ENCODE data around the gene KCNQ5. TPM values are rescaled to one million over a fixed set of nuclear protein-coding genes. Genes with fewer than 3 reads are reported as not detected.

The KCNQ5 gene
- total and polyA plus RNA-seq, 2 of the 8 experiments (the other 6 are each of a cell fraction or from before 2014, with no cell fraction given): 0.83 to 1.2 TPM

DNA sequence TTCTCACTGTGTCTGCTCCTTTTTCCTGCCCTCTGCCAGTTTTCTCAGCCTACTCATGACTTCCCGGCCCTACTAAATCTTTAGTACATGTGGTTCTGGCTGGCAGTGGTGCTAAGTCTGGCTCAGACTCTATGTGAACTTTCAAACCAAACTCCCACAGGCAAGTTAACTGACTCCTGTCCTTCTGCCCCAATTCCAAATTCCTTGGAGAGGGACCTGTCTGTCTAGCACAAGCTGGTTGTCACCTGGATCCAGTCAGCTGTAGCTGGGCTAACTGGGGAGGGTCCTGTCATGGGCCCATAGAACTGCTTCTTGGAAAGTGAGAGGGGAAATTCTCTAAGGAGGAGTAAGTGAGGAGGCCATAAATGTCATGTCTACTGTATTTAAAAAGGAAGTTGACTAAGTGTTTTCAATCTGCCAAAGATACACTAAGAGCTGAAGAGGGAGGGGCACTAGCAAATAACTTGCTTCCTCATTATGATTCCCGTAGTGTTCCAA lies 240.1 kb downstream of the KCNQ5 start:
- Histone ChIP-seq H4K5ac (ENCODE audit: insufficient read length, low read depth, low read length) (no peak overlapping the region), H4K20me1 (replicated peaks in 1 of 2; ENCODE audit: control insufficient read depth in 1 of 2, insufficient read depth in 2 of 2, low read length in 2 of 2) (no peaks in the 10 kb centered on the region), H3K79me1 (ENCODE audit: low read depth, low read length) (no peaks in the 10 kb centered on the region), H2BK120ac (replicated peaks; ENCODE audit: low read depth, low read length) (no peak overlapping the region), H2BK20ac (ENCODE audit: low read length) (no peak overlapping the region), H2BK12ac (ENCODE audit: low read depth, low read length) (no peak overlapping the region), H2BK15ac (ENCODE audit: low read length) (no peak overlapping the region), H2AK5ac (ENCODE audit: low read depth, low read length) (no peak overlapping the region), H4K91ac (replicated peaks; ENCODE audit: insufficient read length, low read length) (no peak overlapping the region), H3K4ac (replicated peaks; ENCODE audit: insufficient read length, low read depth, low read length) (no peak overlapping the region), H3K27me3 (replicated peaks in 1 of 4; ENCODE audit: control insufficient read depth in 3 of 4, extremely low read depth in 1 of 4, insufficient read depth in 3 of 4, low read length in 3 of 4) (no peaks in the 10 kb centered on the region), H3K56ac (replicated peaks; ENCODE audit: insufficient read length, low read depth, low read length) (no peak overlapping the region), H3K9me3 (ENCODE audit: insufficient read depth in 2 of 2, low read depth in 1 of 2, low read length in 1 of 2) (no peaks in the 10 kb centered on the region), H3K4me1 (replicated peaks in 1 of 4; ENCODE audit: control insufficient read depth in 3 of 4, insufficient read depth in 4 of 4, low read length in 3 of 4) (0 out of 7 replicates have a peak, but pooled peaks cover 0 to 3% (median 0%) of the 10 kb centered on the region in 4 experiments), H3K23me2 (ENCODE audit: low read depth, low read length) (no peaks in the 10 kb centered on the region), H3K23ac (ENCODE audit: insufficient read length) (no peak overlapping the region), H4K8ac (ENCODE audit: extremely low read depth, insufficient read depth, low read length) (no peak overlapping the region), H3K4me2 (ENCODE audit: insufficient read depth in 1 of 2, low read depth in 2 of 2, low read length in 2 of 2) (no peak overlapping the region), H3K36me3 (ENCODE audit: control insufficient read depth in 2 of 4, insufficient read depth in 4 of 4, low read length in 3 of 4) (no peaks in the 10 kb centered on the region), H2AFZ (ENCODE audit: low read length) (no peak overlapping the region), H3K27ac (ENCODE audit: low read depth, low read length) (no peak overlapping the region), H3K18ac (ENCODE audit: extremely low read depth, low read length) (no peak overlapping the region), H2BK5ac (ENCODE audit: low read depth, low read length) (no peak overlapping the region), H3K79me2 (ENCODE audit: control insufficient read depth in 1 of 2, insufficient read depth in 2 of 2, low read length in 2 of 2) (no peaks in the 10 kb centered on the region), H3K9ac (replicated peaks in 1 of 4; ENCODE audit: extremely low read depth in 1 of 4, low read depth in 3 of 4, low read length in 3 of 4) (no peak overlapping the region), H3K4me3 (ENCODE audit: extremely low read depth in 1 of 4, insufficient read depth in 2 of 4, low read depth in 3 of 4, low read length in 4 of 4) (no peak overlapping the region), H3K14ac (ENCODE audit: insufficient read length) (no peak overlapping the region)
- CTCF ChIA-PET (ENCODE audit: partially characterized antibody): interaction anchor here (1.3 kb wide), 1 partner anchor 18 kb away, joined by 4 read pairs; no protein-coding TSS in a partner anchor
- DNase-seq (ENCODE audit: low read depth in 1 of 2, low spot score in 2 of 2) (no peak), FAIRE-seq (no peak)
- POLR2A ChIA-PET (ENCODE audit: partially characterized antibody): no interaction called here
- 94% methylated on average over 2 of the region's 2 CpGs; no CpG with 5 or more reads in 1 of the 2 experiments for WGBS, 2 experiments (ENCODE audit: extremely low coverage in 1 of 2, insufficient coverage in 1 of 2, insufficient read length in 1 of 2, insufficient replicate concordance in 2 of 2, low coverage in 1 of 2, low lambda C conversion rate in 2 of 2, missing lambda C conversion rate in 1 of 2)
- TF ChIP-seq SP4 (IDR thresholded peaks at IDR 0.05; ENCODE audit: low read length) (no peak), KDM1A (IDR thresholded peaks at IDR 0.05; ENCODE audit: borderline replicate concordance, low read length) (no peak), GTF2F1 (IDR thresholded peaks at IDR 0.05; ENCODE audit: borderline replicate concordance, low read depth, low read length) (no peak), RFX5 (IDR thresholded peaks at IDR 0.05; ENCODE audit: borderline replicate concordance, low read depth, low read length) (no peak), RXRA (IDR thresholded peaks at IDR 0.05; ENCODE audit: insufficient read depth, low read depth, low read length) (no peak), POLR2A (IDR thresholded peaks at IDR 0.05; ENCODE audit: control extremely low read depth in 1 of 2, low read depth in 2 of 2, low read length in 2 of 2) (no peak), EP300 (IDR thresholded peaks at IDR 0.05; ENCODE audit: borderline replicate concordance in 1 of 2, low read depth in 2 of 2, low read length in 2 of 2) (no peak), ZNF274 (IDR thresholded peaks at IDR 0.05; ENCODE audit: borderline replicate concordance, extremely low read depth, low read length) (no peak), SP1 (IDR thresholded peaks at IDR 0.05; ENCODE audit: low read depth, low read length) (no peak), CBX5 (IDR thresholded peaks at IDR 0.05; ENCODE audit: low read depth, low read length) (no peak), KDM4A (IDR thresholded peaks at IDR 0.05; ENCODE audit: low read depth, low read length, severe bottlenecking) (no peak)
- TF ChIP-seq, protein P1, sequence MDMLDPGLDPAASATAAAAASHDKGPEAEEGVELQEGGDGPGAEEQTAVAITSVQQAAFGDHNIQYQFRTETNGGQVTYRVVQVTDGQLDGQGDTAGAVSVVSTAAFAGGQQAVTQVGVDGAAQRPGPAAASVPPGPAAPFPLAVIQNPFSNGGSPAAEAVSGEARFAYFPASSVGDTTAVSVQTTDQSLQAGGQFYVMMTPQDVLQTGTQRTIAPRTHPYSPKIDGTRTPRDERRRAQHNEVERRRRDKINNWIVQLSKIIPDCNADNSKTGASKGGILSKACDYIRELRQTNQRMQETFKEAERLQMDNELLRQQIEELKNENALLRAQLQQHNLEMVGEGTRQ (IDR thresholded peaks at IDR 0.05; ENCODE audit: low read length): no peak

Measured in H1 (cell line).